Endodermal cell (in vitro differentiated cells): ENCODE data around the gene RYR3. TPM values are rescaled to one million over a fixed set of nuclear protein-coding genes. Genes with fewer than 3 reads are reported as not detected.

Source experiments
- DNase-seq: peaks from one replicate; pipeline ENCODE4 v3.0.0-alpha.2; 2017
- H3K27ac ChIP-seq: 2 replicates; pipeline ENCODE4 v1.5.1; 2013; ENCODE audit warnings: mild to moderate bottlenecking, low read depth, low read length, moderate library complexity
- H3K27me3 ChIP-seq: 2 replicates; pipeline ENCODE4 v1.6.1; 2013; ENCODE audit warnings: mild to moderate bottlenecking, low read length, moderate library complexity; ENCODE audit not compliant: insufficient read depth, control insufficient read depth, poor library complexity, severe bottlenecking
- H3K36me3 ChIP-seq: 2 replicates; pipeline ENCODE4 v1.7.0; 2013; ENCODE audit warnings: mild to moderate bottlenecking, low read length, moderate library complexity; ENCODE audit not compliant: control insufficient read depth, insufficient read depth
- H3K4me1 ChIP-seq: one replicate; pipeline ENCODE4 v1.7.0; 2013; ENCODE audit warnings: low read length; ENCODE audit not compliant: control insufficient read depth, insufficient read depth
- H3K4me3 ChIP-seq: 2 replicates; pipeline ENCODE4 v1.5.1; 2013; ENCODE audit warnings: mild to moderate bottlenecking, low read length, moderate library complexity
- H3K9ac ChIP-seq: 2 replicates; pipeline ENCODE4 v1.6.1; 2013; ENCODE audit warnings: mild to moderate bottlenecking, low read length, moderate library complexity; ENCODE audit not compliant: poor library complexity, severe bottlenecking; ENCODE audit errors: extremely low read depth
- H3K9me3 ChIP-seq: 2 replicates; pipeline ENCODE4 v1.6.1; 2013; ENCODE audit warnings: mild to moderate bottlenecking, low read length, moderate library complexity; ENCODE audit not compliant: control insufficient read depth
- H3K27ac Mint-ChIP-seq: 2 replicates; pipeline ENCODE4 v1.8.0; 2020; ENCODE audit warnings: mixed read lengths
- H3K27me3 Mint-ChIP-seq: 2 replicates; pipeline ENCODE4 v1.8.0; 2021; ENCODE audit warnings: mild to moderate bottlenecking, mixed read lengths; ENCODE audit not compliant: insufficient read depth
- H3K36me3 Mint-ChIP-seq: 2 replicates; pipeline ENCODE4 v1.8.0; 2020; ENCODE audit warnings: low read depth, mixed read lengths
- H3K4me1 Mint-ChIP-seq: 2 replicates; pipeline ENCODE4 v1.8.0; 2020; ENCODE audit warnings: mixed read lengths
- H3K4me3 Mint-ChIP-seq: 2 replicates; pipeline ENCODE4 v1.8.0; 2020; ENCODE audit warnings: mild to moderate bottlenecking, moderate library complexity, mixed read lengths
- H3K9me3 Mint-ChIP-seq: 2 replicates; pipeline ENCODE4 v1.8.0; 2020; ENCODE audit warnings: mild to moderate bottlenecking, mixed read lengths
- WGBS, 2 experiments: methylation state at CpG; one replicate each; pipeline versions ENCODE4 v1.1.5 to v1.1.7; 2013; ENCODE audit warnings: missing lambda C conversion rate in 2 of 2, mixed read lengths in 1 of 2; ENCODE audit not compliant: insufficient coverage in 1 of 2, insufficient read length in 1 of 2; 5-methylcytosine and 5-hydroxymethylcytosine counted together
- total RNA-seq, 2 donors: library from RNA; stranded (reverse); fragmentation: NEBNext Ultra II Directional in 1 of 2; extraction: Animal tissue kit (Norgen Biotek cat#: 25700) in 1 of 2; gene quantifications; 2 replicates in 1 of 2; 3 replicates in 1 of 2; pipeline ENCODE4 v1.2.1, GENCODE V29; 2021
- TF ChIP-seq, protein P1 (sequence below): fragments of 200-600 bp; sonication (generic); conservative IDR thresholded peaks from 2 replicates; pipeline ENCODE4 v1.5.0; 2021; ENCODE audit warnings: antibody characterized with exemption, mild to moderate bottlenecking

The RYR3 gene
- total RNA-seq, 2 donors from 2014 or later = 0.71 to 1.4 TPM

DNA sequence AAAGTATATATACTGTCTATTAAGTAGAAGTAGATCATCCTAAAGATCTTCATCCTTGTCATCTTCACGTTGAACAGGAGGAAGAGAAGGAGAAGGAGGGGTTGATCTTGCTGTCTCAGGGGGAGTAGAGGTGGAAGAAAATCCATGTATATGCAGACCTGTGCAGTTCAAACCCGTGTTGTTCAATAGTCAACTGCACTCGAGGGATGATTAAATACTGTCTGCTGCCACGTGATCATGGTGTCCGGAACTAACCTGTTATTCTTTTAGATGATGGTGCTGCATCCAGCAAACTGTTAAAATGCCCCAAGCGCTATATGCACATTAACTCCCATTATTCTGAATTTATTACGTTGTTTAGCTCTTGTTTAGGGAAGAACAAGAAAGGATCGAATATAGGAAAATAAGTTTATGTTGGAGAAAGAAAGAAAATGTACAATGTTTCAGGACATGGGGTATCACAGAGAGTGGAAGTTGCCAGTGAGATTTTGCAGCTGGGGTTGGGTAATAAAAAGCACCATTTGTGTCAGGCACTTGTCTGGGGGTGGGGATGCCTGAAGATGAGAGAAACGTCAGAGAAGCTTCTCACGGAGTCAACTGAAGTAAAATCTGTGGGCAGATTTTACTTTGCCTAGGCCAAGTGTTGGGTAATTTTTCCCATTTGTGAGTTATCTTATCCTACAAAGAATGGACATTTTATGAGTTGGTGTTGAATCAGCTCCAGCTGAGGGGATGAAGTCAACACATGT is 229.2 kb downstream of the RYR3 start:
- no peak overlapping the region for H3K27ac ChIP-seq
- Mint-ChIP-seq H3K27me3 (no peaks in the 10 kb centered on the region), H3K4me1 (peaks cover 4% of the 10 kb centered on the region), H3K36me3 (no peaks in the 10 kb centered on the region), H3K9me3 (no peaks in the 10 kb centered on the region), H3K4me3 (no peak overlapping the region), H3K27ac (no peak overlapping the region)
- no peaks in the 10 kb centered on the region for H3K4me1 ChIP-seq
- TF ChIP-seq, protein P1, sequence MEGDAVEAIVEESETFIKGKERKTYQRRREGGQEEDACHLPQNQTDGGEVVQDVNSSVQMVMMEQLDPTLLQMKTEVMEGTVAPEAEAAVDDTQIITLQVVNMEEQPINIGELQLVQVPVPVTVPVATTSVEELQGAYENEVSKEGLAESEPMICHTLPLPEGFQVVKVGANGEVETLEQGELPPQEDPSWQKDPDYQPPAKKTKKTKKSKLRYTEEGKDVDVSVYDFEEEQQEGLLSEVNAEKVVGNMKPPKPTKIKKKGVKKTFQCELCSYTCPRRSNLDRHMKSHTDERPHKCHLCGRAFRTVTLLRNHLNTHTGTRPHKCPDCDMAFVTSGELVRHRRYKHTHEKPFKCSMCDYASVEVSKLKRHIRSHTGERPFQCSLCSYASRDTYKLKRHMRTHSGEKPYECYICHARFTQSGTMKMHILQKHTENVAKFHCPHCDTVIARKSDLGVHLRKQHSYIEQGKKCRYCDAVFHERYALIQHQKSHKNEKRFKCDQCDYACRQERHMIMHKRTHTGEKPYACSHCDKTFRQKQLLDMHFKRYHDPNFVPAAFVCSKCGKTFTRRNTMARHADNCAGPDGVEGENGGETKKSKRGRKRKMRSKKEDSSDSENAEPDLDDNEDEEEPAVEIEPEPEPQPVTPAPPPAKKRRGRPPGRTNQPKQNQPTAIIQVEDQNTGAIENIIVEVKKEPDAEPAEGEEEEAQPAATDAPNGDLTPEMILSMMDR = no peak
- 87 to 92% methylated on average over 7 to 10 of the region's 10 CpGs for WGBS, 2 experiments
- no peaks in the 10 kb centered on the region for H3K36me3 ChIP-seq
- no peak for DNase-seq
- H3K4me3 ChIP-seq = no peak overlapping the region
- no peaks in the 10 kb centered on the region for H3K27me3 ChIP-seq
- H3K9me3 ChIP-seq = no peaks in the 10 kb centered on the region
- H3K9ac ChIP-seq = no peak overlapping the region

DNA sequence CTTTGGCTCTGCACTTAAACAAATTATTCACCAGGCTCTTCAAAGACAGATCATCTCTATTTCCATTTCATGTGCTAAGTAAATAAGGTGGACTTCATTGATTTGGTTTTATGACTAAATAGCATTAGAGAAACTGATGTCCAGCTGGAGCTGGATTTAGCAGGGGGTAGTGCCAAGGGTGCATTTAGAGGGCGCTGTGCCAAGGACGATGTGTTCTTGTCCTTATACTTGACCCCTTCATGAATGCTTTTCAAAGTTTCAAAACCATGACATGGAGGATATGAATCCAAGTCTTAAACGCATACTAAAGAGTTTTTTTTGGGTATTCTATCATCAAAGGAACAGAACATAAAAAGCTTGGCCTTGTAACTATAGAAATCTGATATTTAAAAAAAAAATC is 233.2 kb downstream of the RYR3 start:
- no peaks in the 10 kb centered on the region for H3K27me3 ChIP-seq
- WGBS, 2 experiments = 94 to 100% methylated on average over 2 to 3 of the region's 3 CpGs
- H3K4me1 Mint-ChIP-seq = no peaks in the 10 kb centered on the region
- no peaks in the 10 kb centered on the region for H3K27me3 Mint-ChIP-seq
- no peaks in the 10 kb centered on the region for H3K36me3 Mint-ChIP-seq
- no peaks in the 10 kb centered on the region for H3K36me3 ChIP-seq
- no peaks in the 10 kb centered on the region for H3K9me3 ChIP-seq
- no peaks in the 10 kb centered on the region for H3K4me1 ChIP-seq
- no peak overlapping the region for H3K27ac ChIP-seq
- H3K4me3 ChIP-seq = no peak overlapping the region
- TF ChIP-seq, protein P1 = no peak
- H3K9me3 Mint-ChIP-seq = no peaks in the 10 kb centered on the region
- H3K27ac Mint-ChIP-seq = no peak overlapping the region
- H3K9ac ChIP-seq = no peak overlapping the region
- no peak for DNase-seq
- no peak overlapping the region for H3K4me3 Mint-ChIP-seq

DNA sequence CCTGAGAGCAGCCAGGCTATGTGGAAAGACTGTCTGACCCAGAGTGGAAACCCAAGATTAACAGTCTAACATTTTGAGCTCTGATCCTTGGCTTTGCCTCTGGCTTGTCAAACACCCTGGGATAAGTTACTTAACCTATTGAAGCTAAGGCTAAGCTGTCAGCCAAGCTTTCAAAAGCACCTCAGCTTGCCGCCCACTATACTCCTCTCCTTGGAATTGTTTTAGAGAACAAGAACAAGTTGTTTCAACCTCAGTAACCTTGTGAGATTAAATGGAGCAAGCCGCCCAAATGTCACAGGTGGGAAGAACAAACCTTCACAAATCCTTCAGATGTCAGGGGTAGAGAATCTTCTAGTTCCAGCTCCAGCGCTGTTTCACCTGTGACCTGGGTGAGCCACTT is 235.1 kb downstream of the RYR3 start:
- H3K4me3 ChIP-seq = no peak overlapping the region
- no peaks in the 10 kb centered on the region for H3K9me3 ChIP-seq
- TF ChIP-seq, protein P1 = no peak
- no peak overlapping the region for H3K9ac ChIP-seq
- Mint-ChIP-seq H3K36me3 (no peaks in the 10 kb centered on the region), H3K27me3 (no peaks in the 10 kb centered on the region), H3K9me3 (no peaks in the 10 kb centered on the region), H3K4me3 (no peak overlapping the region), H3K4me1 (no peaks in the 10 kb centered on the region), H3K27ac (no peak overlapping the region)
- 90 to 100% methylated on average over 1 to 3 of the region's 3 CpGs for WGBS, 2 experiments
- no peak for DNase-seq
- H3K4me1 ChIP-seq = no peaks in the 10 kb centered on the region
- H3K27ac ChIP-seq = no peak overlapping the region
- no peaks in the 10 kb centered on the region for H3K36me3 ChIP-seq
- H3K27me3 ChIP-seq = no peaks in the 10 kb centered on the region
